Stomach (tissue), 4 donors: Measurements from ENCODE around the gene NUMB.
A peak's percentile ranks its signal among the peaks of the same experiment; 100 is the strongest.

ENCODE experiments used
- CTCF ChIP-seq, 7 experiments: fragments of 450-650 bp in 4 of 7; fragments of 200-600 bp in 3 of 7; sonication (generic) in 3 of 7; IDR thresholded peaks; one replicate each; pipeline ENCODE4 v1.5.1; 2016 to 2019; ENCODE audit warnings: antibody characterized with exemption in 7 of 7, control low read depth in 2 of 7, mild to moderate bottlenecking in 1 of 7
- EP300 ChIP-seq: sonication (generic); formaldehyde crosslinking; IDR thresholded peaks from one replicate; pipeline ENCODE4 v1.6.1; 2017; ENCODE audit warnings: antibody characterized with exemption
- POLR2A ChIP-seq, 4 donors: fragments of 450-650 bp; IDR thresholded peaks; one replicate each; pipeline ENCODE4 v1.6.1; 2016; ENCODE audit warnings: antibody characterized with exemption in 4 of 4, control low read depth in 2 of 4, mild to moderate bottlenecking in 1 of 4, moderate library complexity in 1 of 4
- POLR2AphosphoS5 ChIP-seq, 3 donors: sonication (generic); formaldehyde crosslinking; IDR thresholded peaks; one replicate each; pipeline ENCODE4 v1.6.1; 2016; ENCODE audit warnings: antibody characterized with exemption in 3 of 3

GRCh38 chr14:73463411-73463810, 5.1 kb upstream of the NUMB start:
- TF ChIP-seq CTCF (IDR thresholded peaks at IDR 0.05) (no peak), POLR2A (IDR thresholded peaks at IDR 0.05) (no peak), POLR2AphosphoS5 (IDR thresholded peaks at IDR 0.05) (peak in 2 of 3 donors; percentile 67 to 72), EP300 (no peak)
